K562 (cell line): Measurements from ENCODE around the gene NME8.

ENCODE experiments used
- CEBPG ChIP-seq, 3 experiments: fragments of 200-800 bp in 1 of 3; sonication (Bioruptor generic) in 1 of 3; sonication (generic) in 1 of 3; formaldehyde crosslinking in 1 of 3; IDR thresholded peaks in 2 of 3; conservative IDR thresholded peaks in 1 of 3; 2 replicates each; pipeline versions ENCODE4 v1.6.1 to v1.8.0; 2016 to 2022; ENCODE audit warnings: missing compliant biosample characterization in 2 of 3, missing genetic modification characterization in 2 of 3, mild to moderate bottlenecking in 1 of 3, missing genetic modification reagents in 1 of 3
- ELF1 ChIP-seq: fragments of 200-800 bp; sonication (Bioruptor generic); IDR thresholded peaks from 2 replicates; pipeline ENCODE4 v1.6.1; 2016; ENCODE audit warnings: missing genetic modification characterization, missing compliant biosample characterization
- KDM1A ChIP-seq, 2 experiments: fragments of 450-650 bp; IDR thresholded peaks; 2 replicates each; pipeline ENCODE4 v1.6.1; 2016; ENCODE audit warnings: mild to moderate bottlenecking in 2 of 2
- PCBP1 ChIP-seq: fragments of 200-400 bp; formaldehyde crosslinking; IDR thresholded peaks from 2 replicates; pipeline ENCODE4 v1.6.1; 2018; ENCODE audit warnings: mild to moderate bottlenecking, low read depth, low read length; ENCODE audit not compliant: poor library complexity, severe bottlenecking
- RAD21 ChIP-seq, 2 experiments: fragments of 250-450 bp in 1 of 2; fragments of 450-650 bp in 1 of 2; sonication (Bioruptor Pico) in 1 of 2; formaldehyde crosslinking in 1 of 2; IDR thresholded peaks in 1 of 2; conservative IDR thresholded peaks in 1 of 2; 2 replicates each; pipeline versions ENCODE4 v1.4.0 to v1.8.0; 2020 to 2022; ENCODE audit warnings: mild to moderate bottlenecking in 2 of 2, moderate library complexity in 1 of 2
- RBM25 ChIP-seq: fragments of 200-400 bp; formaldehyde crosslinking; IDR thresholded peaks from 2 replicates; pipeline ENCODE4 v1.6.1; 2018; ENCODE audit warnings: low read length, low read depth, moderate library complexity; ENCODE audit not compliant: severe bottlenecking
- REST ChIP-seq, 2 experiments: fragments of 450-650 bp; formaldehyde crosslinking in 1 of 2; IDR thresholded peaks; 2 replicates each; pipeline versions ENCODE4 v1.4.0 to v1.6.1; 2014 to 2020; ENCODE audit warnings: mild to moderate bottlenecking in 2 of 2, borderline replicate concordance in 1 of 2, low read depth in 1 of 2
- SNRNP70 ChIP-seq: fragments of 200-400 bp; formaldehyde crosslinking; optimal IDR thresholded peaks from 2 replicates; pipeline ENCODE3; 2017; ENCODE audit warnings: low read depth, low read length
- STAT5B ChIP-seq: fragments of 250-450 bp; sonication (Bioruptor Pico); IDR thresholded peaks from 2 replicates; pipeline ENCODE4 v1.8.0; 2021; ENCODE audit warnings: mild to moderate bottlenecking, inconsistent platforms
- TEAD1 ChIP-seq, 2 experiments: fragments of 450-650 bp in 1 of 2; sonication (generic) in 1 of 2; formaldehyde crosslinking; IDR thresholded peaks; 2 replicates each; pipeline versions ENCODE4 v1.4.0 to v1.8.0; 2020 to 2022; ENCODE audit warnings: mild to moderate bottlenecking in 2 of 2, missing genetic modification reagents in 1 of 2
- YBX1 ChIP-seq: fragments of 450-650 bp; IDR thresholded peaks from 2 replicates; pipeline ENCODE4 v1.7.1; 2016; ENCODE audit warnings: mild to moderate bottlenecking
- ZBTB1 ChIP-seq: sonication (generic); formaldehyde crosslinking; IDR thresholded peaks from 2 replicates; pipeline ENCODE4 v1.8.1; 2023; ENCODE audit warnings: missing genetic modification reagents, low read depth, mild to moderate bottlenecking, borderline replicate concordance
- ZNF592 ChIP-seq: fragments of 450-650 bp; IDR thresholded peaks from 2 replicates; pipeline ENCODE4 v1.6.1; 2017; ENCODE audit warnings: antibody characterized with exemption, mild to moderate bottlenecking

- TF ChIP-seq SNRNP70: no peak
- TF ChIP-seq TEAD1 (CRISPR knock-in tag; IDR thresholded peaks at IDR 0.05): no peak
- TF ChIP-seq KDM1A (IDR thresholded peaks at IDR 0.05): no peak
- TF ChIP-seq ZNF592: no peak
- no peak for TF ChIP-seq CEBPG (CRISPR knock-in tag; IDR thresholded peaks at IDR 0.05)
- TF ChIP-seq CEBPG (tag; conservative IDR thresholded peaks at IDR 0.05 in 1 of 2, IDR thresholded peaks at IDR 0.05 in 1 of 2): no peak
- TF ChIP-seq PCBP1: no peak
- TF ChIP-seq RAD21 (CRISPR knock-in tag; conservative IDR thresholded peaks at IDR 0.05 in 1 of 2, IDR thresholded peaks at IDR 0.05 in 1 of 2): peak; percentile 23 to 62; a peak in 2 of 4 replicates
- no peak for TF ChIP-seq YBX1
- no peak for TF ChIP-seq ZBTB1 (CRISPR knock-in tag)
- no peak for TF ChIP-seq STAT5B (CRISPR knock-in tag)
- no peak for TF ChIP-seq ELF1 (tag)
- TF ChIP-seq RBM25: no peak
- no peak for TF ChIP-seq REST (IDR thresholded peaks at IDR 0.05; ENCODE audit: borderline replicate concordance)
- no peak for TF ChIP-seq REST (CRISPR knock-in tag; IDR thresholded peaks at IDR 0.05; ENCODE audit: low read depth)
Observed at GRCh38 chr7:37853468-37853867, 5.1 kb downstream of the NME8 start.
